Stimulated activated CD8-positive, alpha-beta memory T cell treated with anti-CD3 and anti-CD28 coated beads, Interleukin-2, amount 100 ng/mL, for 1 hour (primary cell): ENCODE results near the gene C16orf54.
"Not testable (repeated sequence)": the region's sequence is repeated elsewhere in the genome, so short reads cannot be mapped to it uniquely, and the experiment has no call there.

Experiments
- DNase-seq, 2 donors: peaks; one replicate each; pipeline ENCODE4 v3.0.0-alpha.2; 2020; ENCODE audit warnings: low read depth in 2 of 2

The C16orf54 gene

GRCh38 chr16:29745853-29746345 is at the start of gene C16orf54:
TSS of gene C16orf54 (minus strand) at chr16:29745990. CDS start at chr16:29744951, 1,039 bp downstream.
- peak; percentile 86 to 88 for DNase-seq

DNA sequence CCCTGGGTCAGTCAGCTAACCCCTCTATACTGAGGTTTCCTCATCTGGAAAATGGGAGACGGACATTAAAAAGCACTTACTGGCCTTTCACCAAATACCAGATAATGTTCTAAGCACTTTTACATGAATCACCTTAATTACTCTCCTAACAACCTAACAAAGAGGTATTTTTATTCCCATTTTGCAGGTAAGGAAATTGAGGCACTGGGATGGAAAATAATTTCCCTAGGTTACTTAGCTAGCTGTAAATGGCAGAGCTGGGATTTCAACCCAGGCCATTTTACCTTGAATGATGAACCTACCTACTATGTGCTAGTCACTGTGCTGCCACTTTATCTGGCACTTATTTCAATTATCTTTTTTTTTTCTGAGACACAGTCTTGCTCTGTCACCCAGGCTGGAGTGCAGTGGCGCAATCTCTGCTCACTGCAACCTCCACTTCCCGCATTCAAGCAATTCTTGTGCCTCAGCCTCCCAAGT is 48.5 kb upstream of the C16orf54 start:
- DNase-seq: no peak

GRCh38 chr16:29793153-29793552 is 47.4 kb upstream of the C16orf54 start:
- DNase-seq: not testable (repeated sequence)

DNA sequence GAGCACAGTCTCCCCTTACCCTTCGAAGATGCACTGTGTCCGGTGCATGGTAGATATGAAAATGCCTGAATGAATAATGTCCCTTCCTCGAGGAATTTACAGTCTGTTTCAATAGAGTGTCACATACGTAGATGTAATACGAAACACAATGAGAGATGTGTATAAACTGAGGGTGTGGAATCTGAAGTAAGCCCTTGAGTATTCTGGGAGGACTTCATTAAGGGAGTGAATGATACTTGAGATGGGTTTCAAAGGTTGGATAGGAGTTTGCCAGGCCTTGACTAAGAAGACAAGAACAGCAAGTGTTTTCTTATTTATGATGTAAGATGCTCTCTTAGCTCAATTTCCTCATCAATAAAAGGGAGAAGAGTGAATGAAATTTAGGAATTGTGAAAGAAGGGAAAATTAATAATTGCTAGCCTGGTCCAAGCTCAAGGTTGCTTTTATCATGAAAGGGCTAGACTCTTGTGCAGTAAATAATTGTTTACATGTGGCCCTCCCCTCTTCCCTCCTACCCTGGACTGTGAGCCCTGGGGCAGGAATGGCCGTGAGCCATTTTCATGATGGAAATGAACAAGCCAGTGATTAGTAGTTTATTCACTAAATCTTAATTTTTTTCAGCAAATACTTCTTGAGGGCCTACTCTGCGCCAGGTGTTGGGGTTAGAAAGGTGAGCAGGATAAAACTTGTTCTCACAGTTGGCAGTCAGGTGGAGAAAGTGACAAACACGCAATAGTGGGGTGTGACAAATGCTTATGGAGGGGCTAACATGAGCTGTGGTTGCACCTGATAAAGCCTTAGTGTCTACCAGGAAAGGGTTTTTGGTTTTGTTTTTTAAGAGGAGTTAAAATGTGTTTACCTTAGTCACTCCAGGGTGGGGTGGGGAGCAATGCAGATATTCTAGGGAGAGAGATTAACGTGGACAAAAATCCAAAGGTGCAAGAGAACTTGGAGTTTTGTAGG is 46.3 kb upstream of the C16orf54 start:
- no peak for DNase-seq

DNA sequence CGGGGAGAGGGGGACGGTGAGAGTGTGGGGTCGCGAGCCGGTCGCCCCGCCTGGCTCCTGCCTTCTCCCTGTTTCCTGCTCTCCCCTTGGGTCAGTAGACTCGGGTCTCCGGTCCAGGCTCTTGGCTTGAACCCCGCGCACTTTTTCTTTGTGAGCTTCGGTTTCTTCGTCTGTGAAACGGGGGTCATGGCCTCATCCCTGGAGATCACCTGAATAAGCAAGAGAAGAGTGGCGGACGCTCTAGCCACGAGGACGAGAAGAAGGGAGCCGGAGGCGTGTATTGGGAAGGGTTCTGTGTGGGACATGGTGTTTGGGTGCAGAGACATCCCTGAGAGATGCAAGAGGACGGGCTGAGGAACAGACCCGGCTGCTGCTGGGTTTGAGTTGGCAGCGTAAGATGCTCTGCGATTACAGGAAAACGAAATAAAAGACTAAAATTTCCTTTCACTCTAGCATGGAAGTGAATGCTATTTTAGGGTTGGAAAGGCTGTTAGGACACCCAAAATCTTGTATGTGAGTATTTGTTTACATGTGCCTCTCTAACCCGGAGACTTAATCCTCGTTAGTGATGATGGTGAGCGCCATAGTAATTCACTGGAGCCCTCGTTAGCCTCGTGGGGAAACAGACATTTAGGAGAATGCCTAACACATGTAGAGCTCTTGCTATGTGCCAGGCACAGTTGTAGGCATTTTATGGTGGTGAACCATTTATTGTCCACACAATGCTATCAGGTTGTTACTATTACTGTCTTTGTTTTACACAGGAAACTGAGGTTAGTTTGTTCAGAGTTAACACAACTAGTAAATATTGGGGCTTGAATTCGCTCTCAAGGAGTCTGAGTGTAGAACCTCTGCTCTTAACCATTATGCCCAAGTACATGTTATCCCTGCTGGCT is 45.4 kb upstream of the C16orf54 start:
- DNase-seq: no peak

DNA sequence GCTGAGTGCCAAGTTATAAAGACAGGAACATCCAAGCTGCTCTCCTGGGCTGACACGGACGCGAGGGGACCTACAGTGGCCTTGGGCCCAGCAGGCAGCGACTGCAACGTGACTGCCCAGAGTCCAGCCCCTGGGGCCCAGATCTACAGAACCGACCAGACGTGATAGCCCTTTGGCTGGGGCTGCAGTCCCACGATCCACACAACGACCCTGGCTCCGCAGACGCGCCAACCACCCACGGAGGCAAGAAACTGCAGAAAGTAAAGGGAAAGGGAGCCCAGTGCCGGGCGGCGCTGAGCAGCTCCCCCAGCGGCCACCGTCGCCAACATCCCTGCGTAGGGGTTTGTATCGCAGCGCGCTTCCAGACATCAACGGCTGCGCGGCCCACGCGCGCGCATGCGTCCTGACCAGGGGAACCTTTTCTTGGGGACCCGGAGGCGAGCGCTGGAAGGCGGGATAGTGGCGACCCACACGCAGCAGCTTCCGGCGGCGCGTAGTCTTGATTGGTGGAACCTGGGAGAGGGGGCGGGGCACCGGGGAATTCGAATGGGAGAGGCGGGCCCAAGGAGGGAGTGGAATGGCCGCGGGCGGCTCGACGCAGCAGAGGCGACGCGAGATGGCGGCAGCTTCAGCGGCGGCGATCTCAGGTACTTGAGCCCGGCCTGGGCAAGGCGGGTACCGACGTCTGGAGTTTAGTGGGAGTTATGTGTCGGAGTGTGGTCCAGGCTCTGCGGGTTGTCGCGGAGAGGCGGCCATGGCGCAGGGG is 44.6 kb upstream of the C16orf54 start, which contains the start of gene KIF22:
KIF22 (plus strand) TSS at position 569 of the 766 bp plus-strand sequence; CDS start at position 578, 9 bp downstream.
- DNase-seq: peak; percentile 100

DNA sequence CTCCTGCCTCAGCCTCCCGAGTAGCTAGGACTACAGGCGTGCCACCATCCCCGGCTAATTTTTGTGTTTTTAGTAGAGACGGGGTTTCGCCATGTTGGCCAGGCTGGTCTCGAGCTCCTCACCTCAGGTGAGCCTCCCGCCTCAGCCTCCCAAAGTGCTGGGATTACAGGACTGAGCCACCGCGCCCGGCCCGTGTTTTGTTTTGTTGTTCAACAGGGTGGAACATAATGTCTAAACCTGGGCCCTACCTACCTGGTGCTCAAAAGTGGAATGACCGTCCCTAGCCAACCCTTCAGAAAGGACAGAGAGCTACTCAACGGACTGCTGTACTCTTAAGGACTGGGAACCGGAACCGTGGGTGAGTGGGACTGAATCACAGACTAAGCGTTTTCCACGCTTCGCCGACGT is 44.0 kb upstream of the C16orf54 start:
- no peak for DNase-seq

DNA sequence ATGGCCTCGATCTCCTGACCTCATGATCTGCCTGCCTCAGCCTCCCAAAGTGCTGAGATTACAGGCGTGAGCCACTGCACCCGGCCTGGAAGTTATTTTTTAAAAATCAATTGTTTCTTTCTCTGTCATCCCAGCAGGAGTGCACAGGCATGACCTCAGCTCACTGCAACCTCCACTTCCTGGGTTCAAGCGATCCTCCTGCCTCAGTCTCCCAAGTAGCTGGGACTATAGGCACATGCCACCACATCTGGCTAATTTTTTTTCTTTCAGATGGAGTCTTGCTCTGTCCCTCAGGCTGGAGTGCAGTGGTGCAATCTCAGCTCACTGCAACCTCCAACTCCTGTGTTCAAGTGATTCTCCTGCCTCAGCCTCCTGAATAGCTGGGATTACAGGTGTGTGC is 41.4 kb upstream of the C16orf54 start:
- DNase-seq: not testable (repeated sequence)

DNA sequence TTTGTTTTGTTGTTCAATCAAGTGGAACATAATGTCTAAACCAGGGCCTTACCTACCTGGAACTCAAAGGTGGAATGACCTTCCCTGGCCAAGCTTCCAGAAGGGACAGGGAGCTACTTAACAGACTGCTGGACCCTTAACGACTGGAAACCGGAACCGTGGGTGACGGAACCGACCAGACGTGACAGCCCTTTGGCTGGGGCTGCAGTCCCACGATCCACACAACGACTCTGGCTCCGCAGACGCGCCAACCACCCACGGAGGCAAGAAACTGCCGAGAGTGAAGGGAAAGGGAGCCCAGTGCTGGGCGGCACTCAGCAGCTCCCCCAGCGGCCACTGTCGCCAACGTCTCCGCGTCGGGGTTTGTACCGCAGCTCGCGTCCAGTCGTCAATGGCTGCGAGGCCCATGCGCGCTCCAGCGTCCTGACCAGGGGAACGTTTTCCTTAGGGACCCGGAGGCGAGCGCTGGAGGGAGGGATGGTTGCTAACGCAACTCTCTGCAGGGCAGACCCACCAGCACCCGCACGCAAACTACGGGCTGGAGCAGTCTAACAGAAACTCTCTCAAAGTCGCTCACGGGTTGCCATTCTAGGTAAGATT is 39.2 kb upstream of the C16orf54 start:
- peak; percentile 49 to 59 for DNase-seq

DNA sequence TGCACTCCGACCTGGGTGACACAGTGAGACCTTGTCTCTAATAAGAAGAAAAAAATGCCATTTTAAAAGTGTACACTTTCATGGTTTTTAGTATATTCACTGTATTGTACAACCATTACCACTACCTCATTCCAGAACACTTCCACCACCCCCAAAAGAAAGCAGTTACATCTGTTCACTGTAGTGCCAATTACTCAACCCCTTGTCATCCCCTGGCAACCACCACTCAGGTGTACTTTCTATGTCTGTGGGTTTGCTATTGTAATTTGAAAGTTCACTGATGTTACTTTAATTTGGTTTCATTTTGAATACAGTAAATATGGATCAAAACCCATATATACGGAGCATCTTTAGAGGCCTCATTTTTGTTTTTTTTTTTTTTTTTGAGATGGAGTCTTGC is 38.4 kb upstream of the C16orf54 start:
- no peak for DNase-seq

DNA sequence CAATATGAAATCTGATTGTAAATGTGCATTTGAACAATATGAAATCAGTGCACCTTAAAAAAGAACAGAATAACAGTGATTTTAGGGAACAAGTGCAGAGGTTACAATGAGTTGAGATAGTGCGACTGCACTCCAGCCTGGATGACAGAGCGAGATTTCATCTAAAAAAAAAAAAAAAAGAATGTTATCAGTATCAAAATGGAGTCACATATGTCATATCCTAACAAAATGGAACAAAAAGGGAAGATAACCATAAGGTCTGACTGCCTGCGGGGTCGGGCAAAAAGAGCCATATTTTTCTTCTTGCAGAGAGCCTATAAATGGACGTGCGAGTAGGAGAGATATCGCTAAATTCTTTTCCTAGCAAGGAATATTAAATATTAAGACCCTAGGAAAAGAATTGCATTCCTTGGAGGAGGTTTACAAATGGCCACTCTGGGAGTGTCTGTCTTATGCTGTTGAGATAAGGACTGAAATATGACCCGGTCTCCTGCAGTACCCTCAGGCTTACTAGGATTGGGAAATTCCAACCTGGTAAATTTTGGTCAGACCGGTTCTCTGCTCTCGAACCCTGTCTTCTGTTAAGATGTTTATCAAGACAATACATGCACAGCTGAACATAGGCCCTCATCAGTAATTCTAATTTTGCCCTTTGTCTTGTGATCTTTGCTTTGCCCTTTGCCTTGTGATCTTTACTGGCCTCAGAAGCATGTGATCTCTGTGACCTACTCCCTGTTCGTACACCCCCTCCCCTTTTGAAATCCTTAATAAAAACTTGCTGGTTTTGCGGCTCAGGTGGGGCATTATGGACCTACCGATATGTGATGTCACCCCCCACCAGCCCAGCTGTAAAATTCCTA is 37.5 kb upstream of the C16orf54 start:
- not testable (repeated sequence) for DNase-seq

DNA sequence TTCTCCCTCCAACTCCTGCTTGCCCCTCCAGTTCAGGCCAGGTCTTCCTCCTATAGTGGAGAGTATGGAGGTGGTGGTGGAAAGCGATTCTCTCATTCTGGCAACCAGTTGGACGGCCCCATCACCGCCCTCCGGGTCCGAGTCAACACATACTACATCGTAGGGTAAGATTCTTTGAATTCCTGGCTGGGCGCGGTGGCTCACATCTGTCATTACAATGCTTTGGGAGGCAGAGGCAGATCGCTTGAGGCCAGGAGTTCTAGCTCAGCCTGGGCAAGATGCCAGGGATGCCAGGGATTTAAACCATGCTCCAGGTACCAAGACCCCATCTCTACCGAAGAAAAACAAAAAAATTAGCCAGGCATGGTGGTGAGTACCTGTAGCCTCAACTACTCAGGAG is 33.7 kb upstream of the C16orf54 start:
- no peak for DNase-seq

GRCh38 chr16:29777576-29778350 is 32.0 kb upstream of the C16orf54 start, which contains the start of gene ZG16:
TSS of gene ZG16 (plus strand) at chr16:29778256. CDS start at chr16:29779267, 1,011 bp downstream.
- no peak for DNase-seq

DNA sequence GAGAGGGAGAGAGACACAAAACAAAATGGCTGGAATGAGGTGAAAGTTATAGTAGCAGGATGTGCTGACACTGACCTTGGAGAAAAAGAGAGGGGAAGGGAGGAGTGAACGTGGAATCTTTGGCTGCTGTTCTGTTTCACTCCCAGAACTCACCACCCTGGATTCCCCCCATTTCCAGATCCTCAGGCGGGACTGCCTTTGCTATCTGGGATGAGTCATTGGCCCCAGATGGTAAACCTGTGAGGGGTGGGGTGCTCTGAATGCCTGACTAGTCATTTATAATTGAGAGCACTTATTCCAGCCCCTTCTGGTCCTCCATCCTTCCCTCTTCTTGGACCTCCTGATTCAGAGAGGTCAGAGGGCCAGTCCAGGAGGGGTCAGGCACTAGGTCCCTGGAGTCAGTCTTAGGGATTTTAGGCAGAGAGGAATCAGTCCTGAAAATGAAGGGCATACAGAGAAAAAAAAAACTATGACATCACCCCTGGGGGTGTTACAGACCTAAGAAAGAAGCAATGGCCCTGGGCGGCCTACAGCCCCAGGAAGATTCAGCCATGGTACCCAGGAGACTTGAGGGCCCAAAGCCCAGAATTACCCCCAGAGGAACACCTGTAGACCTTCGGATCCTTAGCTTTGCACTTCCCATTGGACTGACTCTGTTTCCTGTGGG is 30.1 kb upstream of the C16orf54 start:
- no peak for DNase-seq

DNA sequence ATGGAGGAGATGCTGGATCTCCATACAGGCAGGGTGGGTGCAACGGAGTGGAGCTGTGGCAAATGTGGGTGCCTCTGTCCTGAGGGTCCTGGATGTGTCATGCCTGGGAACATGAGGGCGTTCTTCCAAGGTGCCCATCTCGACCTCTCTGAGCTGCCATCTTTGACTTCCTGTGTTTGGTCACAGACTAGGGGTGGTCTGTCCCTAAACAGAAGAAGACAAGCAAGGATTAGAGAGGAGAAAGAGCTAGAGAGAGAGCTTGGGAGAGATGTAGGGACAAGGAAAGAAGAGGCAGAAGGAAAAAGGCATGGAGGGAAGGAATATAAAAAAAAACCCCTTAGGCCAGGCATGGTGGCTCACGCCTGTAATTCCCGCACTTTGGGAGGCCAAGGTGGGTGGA is 28.9 kb upstream of the C16orf54 start:
- DNase-seq: no peak

DNA sequence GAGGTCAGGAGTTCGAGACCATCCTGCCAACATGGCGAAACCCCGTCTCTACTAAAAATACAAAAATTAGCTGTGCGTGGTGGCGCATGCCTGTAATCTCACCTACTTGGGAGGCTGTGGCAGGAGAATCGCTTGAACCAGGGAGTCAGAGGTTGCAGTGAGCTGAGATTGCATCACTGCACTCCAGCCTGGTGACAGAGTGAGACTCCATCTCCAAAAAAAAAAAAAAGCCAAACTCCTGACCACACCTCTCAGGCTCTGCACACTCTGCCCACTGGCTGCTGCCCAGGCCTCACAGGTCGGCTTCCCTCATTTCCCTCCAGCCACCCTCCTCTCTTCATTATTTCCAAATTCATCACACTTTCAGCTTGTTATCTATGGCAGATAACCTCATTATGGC is 26.5 kb upstream of the C16orf54 start:
- DNase-seq: not testable (repeated sequence)

- DNase-seq: no peak
These were observed 24.6 kb upstream of the C16orf54 start for GRCh38 chr16:29770250-29770929.

GRCh38 chr16:29769507-29769906 is 23.7 kb upstream of the C16orf54 start:
- DNase-seq: no peak
